Neural cell (in vitro differentiated cells): ENCODE data around the gene ZC3H12D. TPM values are rescaled to one million over a fixed set of nuclear protein-coding genes. Genes with fewer than 3 reads are reported as not detected.

Source experiments
- H2AFZ ChIP-seq: fragments of 200-600, 300-800 bp; sonication (generic), shearing (Covaris generic); 2 replicates; pipeline ENCODE4 v1.6.0; 2014; ENCODE audit warnings: low read depth, mild to moderate bottlenecking, antibody characterized with exemption, low read length, moderate library complexity
- H3F3A ChIP-seq: fragments of 200-600 bp; shearing (Covaris generic); 2 replicates; pipeline ENCODE4 v1.6.1; 2016; ENCODE audit warnings: mild to moderate bottlenecking, moderate library complexity, mixed read lengths, antibody characterized with exemption, low read length; ENCODE audit not compliant: insufficient read depth, poor library complexity, severe bottlenecking
- H3K27ac ChIP-seq: fragments of 200-600, 300-800 bp; sonication (generic), shearing (Covaris generic); 2 replicates; pipeline ENCODE4 v1.5.1; 2014; ENCODE audit warnings: mild to moderate bottlenecking, low read length, moderate library complexity
- H3K27me3 ChIP-seq: fragments of 300-800, 200-600 bp; sonication (generic), shearing (Covaris generic); 2 replicates; pipeline ENCODE4 v1.6.0; 2014; ENCODE audit warnings: mild to moderate bottlenecking, low read depth, low read length, moderate library complexity; ENCODE audit not compliant: insufficient read depth
- H3K36me3 ChIP-seq: fragments of 300-800, 200-600 bp; sonication (generic), shearing (Covaris generic); 2 replicates; pipeline ENCODE4 v1.5.1; 2014; ENCODE audit warnings: mild to moderate bottlenecking, antibody characterized with exemption, low read length, moderate library complexity; ENCODE audit not compliant: insufficient read depth
- H3K4me2 ChIP-seq: fragments of 300-800, 200-600 bp; sonication (generic), shearing (Covaris generic); 2 replicates; pipeline ENCODE4 v1.6.0; 2014; ENCODE audit warnings: mild to moderate bottlenecking, low read length
- H3K4me3 ChIP-seq: fragments of 300-800, 200-600 bp; sonication (generic), shearing (Covaris generic); 2 replicates; pipeline ENCODE4 v1.5.1; 2014; ENCODE audit warnings: mild to moderate bottlenecking, low read length, moderate library complexity
- H3K79me2 ChIP-seq: fragments of 200-600 bp; shearing (Covaris generic); replicated peaks from 2 replicates; pipeline ENCODE4 v1.6.0; 2014; ENCODE audit warnings: mild to moderate bottlenecking, low read length, moderate library complexity; ENCODE audit not compliant: insufficient read depth
- H3K9ac ChIP-seq: fragments of 300-800, 200-600 bp; sonication (generic), shearing (Covaris generic); 2 replicates; pipeline ENCODE4 v1.6.1; 2016; ENCODE audit warnings: mild to moderate bottlenecking, low read length, mixed read lengths
- H3K9me2 ChIP-seq: fragments of 200-600 bp; shearing (Covaris generic); 2 replicates; pipeline ENCODE4 v1.6.1; 2016; ENCODE audit warnings: mild to moderate bottlenecking, low read length, mixed read lengths; ENCODE audit not compliant: insufficient read depth
- H3K9me3 ChIP-seq: fragments of 200-600, 300-800 bp; sonication (generic), shearing (Covaris generic); 2 replicates; pipeline ENCODE4 v1.6.1; 2016; ENCODE audit warnings: mild to moderate bottlenecking, mixed run types, low read length, moderate library complexity, mixed read lengths
- H4K20me1 ChIP-seq: fragments of 200-600 bp; shearing (Covaris generic); 2 replicates; pipeline ENCODE4 v1.6.1; 2016; ENCODE audit warnings: mild to moderate bottlenecking, mixed run types; ENCODE audit not compliant: insufficient read depth
- CTCF ChIP-seq: fragments of 450-650 bp; IDR thresholded peaks from 2 replicates; pipeline ENCODE4 v1.5.1; 2014; ENCODE audit warnings: antibody characterized with exemption, mild to moderate bottlenecking, moderate library complexity; ENCODE audit not compliant: poor library complexity, severe bottlenecking
- EP300 ChIP-seq: fragments of 450-650 bp; conservative IDR thresholded peaks from 2 replicates; pipeline ENCODE4 v1.6.1; 2014; ENCODE audit warnings: antibody characterized with exemption, mild to moderate bottlenecking, moderate library complexity; ENCODE audit not compliant: poor library complexity, severe bottlenecking
- EZH2 ChIP-seq: fragments of 200-600, 300-800 bp; shearing (Covaris generic), sonication (generic); IDR thresholded peaks from 2 replicates; pipeline ENCODE4 v1.6.1; 2014; ENCODE audit warnings: antibody characterized with exemption, low read length, borderline replicate concordance, mild to moderate bottlenecking; ENCODE audit not compliant: insufficient read depth, poor library complexity, severe bottlenecking
- MXI1 ChIP-seq: fragments of 450-650 bp; conservative IDR thresholded peaks from 2 replicates; pipeline ENCODE4 v1.6.1; 2014; ENCODE audit warnings: antibody characterized with exemption, mild to moderate bottlenecking; ENCODE audit not compliant: poor library complexity, severe bottlenecking
- POLR2AphosphoS5 ChIP-seq: IDR thresholded peaks from 2 replicates; pipeline ENCODE4 v1.6.1; 2012
- RAD21 ChIP-seq: fragments of 450-650 bp; conservative IDR thresholded peaks from 2 replicates; pipeline ENCODE4 v1.6.1; 2014; ENCODE audit warnings: antibody characterized with exemption, mild to moderate bottlenecking, moderate library complexity
- REST ChIP-seq: IDR thresholded peaks from 2 replicates; pipeline ENCODE4 v1.6.1; 2012; ENCODE audit warnings: borderline replicate concordance
- SMC3 ChIP-seq: fragments of 450-650 bp; conservative IDR thresholded peaks from 2 replicates; pipeline ENCODE4 v1.6.1; 2014; ENCODE audit warnings: antibody characterized with exemption, mild to moderate bottlenecking, moderate library complexity; ENCODE audit not compliant: poor library complexity
- TAF1 ChIP-seq: IDR thresholded peaks from 2 replicates; pipeline ENCODE4 v1.6.1; 2012; ENCODE audit warnings: low read depth
- polyA plus RNA-seq: library from polyadenylated mRNA; depleted of rRNA; stranded (reverse); fragments of >200 nt; gene quantifications from 2 replicates; pipeline ENCODE4 v1.2.3, GENCODE V29; 2014

Gene ZC3H12D
- polyA plus RNA-seq, 1 donor from 2014 or later, result 1.0 TPM

GRCh38 chr6:149503276-149503675 lies 18.5 kb upstream of the ZC3H12D start:
- H3F3A ChIP-seq, result no peaks in the 10 kb centered on the region
- H3K9me3 ChIP-seq, result no peaks in the 10 kb centered on the region
- no peak overlapping the region for H3K4me2 ChIP-seq
- no peaks in the 10 kb centered on the region for H3K79me2 ChIP-seq
- H3K27ac ChIP-seq, result no peak overlapping the region
- no peak overlapping the region for H2AFZ ChIP-seq
- H3K9ac ChIP-seq, result no peak overlapping the region
- H3K27me3 ChIP-seq, result no peaks in the 10 kb centered on the region
- H3K9me2 ChIP-seq, result no peaks in the 10 kb centered on the region
- H3K4me3 ChIP-seq, result no peak overlapping the region
- no peaks in the 10 kb centered on the region for H4K20me1 ChIP-seq
- H3K36me3 ChIP-seq, result no peaks in the 10 kb centered on the region
- TF ChIP-seq EP300 (no peak), REST (no peak), MXI1 (no peak), TAF1 (no peak), RAD21 (no peak), EZH2 (no peak), SMC3 (no peak), CTCF (no peak), POLR2AphosphoS5 (no peak)

- Histone ChIP-seq H2AFZ (no peak overlapping the region), H4K20me1 (no peaks in the 10 kb centered on the region)
- TF ChIP-seq EP300 (no peak), EZH2 (no peak), SMC3 (no peak), REST (no peak), POLR2AphosphoS5 (no peak), CTCF (no peak), MXI1 (no peak), TAF1 (no peak), RAD21 (no peak)
Observed at GRCh38 chr6:149501768-149502167, 17.0 kb upstream of the ZC3H12D start.

More at GRCh38 chr6:149501768-149502167, 17.0 kb upstream of the ZC3H12D start:
- Histone ChIP-seq H3K27ac (no peak overlapping the region), H3K27me3 (no peaks in the 10 kb centered on the region), H3K4me2 (no peak overlapping the region), H3K9me3 (no peaks in the 10 kb centered on the region), H3K79me2 (no peaks in the 10 kb centered on the region), H3F3A (no peaks in the 10 kb centered on the region), H3K9me2 (no peaks in the 10 kb centered on the region), H3K36me3 (no peaks in the 10 kb centered on the region), H3K9ac (no peak overlapping the region), H3K4me3 (no peak overlapping the region)
